GM19372 (cell line): ENCODE measurements around the gene ANKRD33.

Source experiments
- ATAC-seq: cut with Tn5 transposase; IDR thresholded peaks from one replicate; pipeline ENCODE4 v1.9.1; 2021; ENCODE audit warnings: mild to moderate bottlenecking, low read depth, moderate library complexity; ENCODE audit not compliant: unreplicated experiment

ANKRD33 gene, protein sequence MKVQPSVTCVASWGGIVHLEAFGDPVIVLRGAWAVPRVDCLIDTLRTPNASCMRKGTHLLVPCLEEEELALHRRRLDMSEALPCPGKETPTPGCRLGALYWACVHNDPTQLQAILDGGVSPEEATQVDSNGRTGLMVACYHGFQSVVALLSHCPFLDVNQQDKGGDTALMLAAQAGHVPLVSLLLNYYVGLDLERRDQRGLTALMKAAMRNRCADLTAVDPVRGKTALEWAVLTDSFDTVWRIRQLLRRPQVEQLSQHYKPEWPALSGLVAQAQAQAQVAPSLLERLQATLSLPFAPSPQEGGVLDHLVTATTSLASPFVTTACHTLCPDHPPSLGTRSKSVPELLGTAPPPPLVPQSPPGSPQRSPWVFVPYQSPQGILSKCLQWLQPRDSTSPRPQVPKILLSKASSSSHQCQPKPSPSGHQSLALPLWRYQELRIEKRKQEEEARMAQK

DNA sequence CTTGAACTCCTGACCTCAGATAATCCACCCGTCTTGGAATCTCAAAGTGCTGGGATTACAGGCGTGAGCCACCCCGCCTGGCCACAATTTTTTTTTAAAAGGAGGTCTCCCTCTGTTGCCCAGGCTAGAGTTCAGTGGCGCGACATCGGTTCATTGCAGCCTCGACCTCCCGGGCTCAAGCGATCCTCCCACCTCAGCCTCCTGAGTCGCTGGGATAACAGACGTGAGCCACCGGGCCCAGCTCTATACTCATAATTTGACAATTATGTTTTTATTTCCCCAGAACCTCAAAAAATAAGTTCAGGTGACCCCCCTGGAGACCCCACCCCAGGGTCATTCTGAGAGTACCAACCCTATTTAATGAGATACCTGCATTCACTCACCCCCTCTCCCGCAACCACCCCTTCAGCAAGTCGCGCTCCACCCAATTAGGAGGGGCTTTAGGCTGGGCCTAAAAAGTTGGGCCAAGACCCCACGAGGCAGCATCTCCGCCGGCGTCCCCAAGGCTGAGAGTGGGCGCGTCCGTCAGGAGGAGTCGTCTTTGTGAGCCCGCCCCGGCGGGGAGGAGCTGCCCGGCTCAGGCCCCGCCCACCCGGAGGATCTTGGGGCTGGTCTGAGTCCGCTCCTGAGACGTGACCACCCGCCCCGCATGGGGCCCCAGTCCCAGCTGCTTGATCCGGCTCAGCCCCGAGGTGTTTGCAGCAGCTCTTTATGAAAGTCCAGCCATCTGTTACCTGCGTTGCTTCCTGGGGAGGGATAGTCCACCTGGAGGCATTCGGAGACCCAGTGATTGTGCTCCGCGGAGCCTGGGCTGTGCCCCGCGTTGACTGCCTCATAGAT, at the start of gene ANKRD33:
Gene ANKRD33 (plus strand): TSS at position 628 of the 840 bp plus-strand sequence. CDS start 84 bp downstream, at position 712.
- ATAC-seq, result no peak

DNA sequence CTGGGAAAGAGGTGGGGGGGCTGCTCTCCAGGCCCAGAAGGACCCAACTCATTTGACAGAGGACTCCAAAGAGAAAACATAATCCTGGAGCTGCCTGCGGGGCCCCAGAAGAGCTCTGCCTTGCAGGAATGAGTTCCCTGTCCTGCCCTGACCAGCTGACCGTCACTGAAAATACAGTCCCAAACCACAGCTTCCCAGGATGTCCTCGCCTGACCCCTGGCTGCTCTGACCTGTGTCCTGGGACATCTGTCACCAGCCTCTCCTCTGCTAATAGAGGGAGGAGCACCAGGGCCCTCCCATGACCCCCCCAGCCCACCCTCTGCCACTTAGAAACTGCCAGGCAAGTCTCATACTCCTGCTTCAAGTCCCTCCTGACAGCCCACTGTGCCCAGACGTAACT, 49.1 kb upstream of the ANKRD33 start:
- ATAC-seq, result no peak

DNA sequence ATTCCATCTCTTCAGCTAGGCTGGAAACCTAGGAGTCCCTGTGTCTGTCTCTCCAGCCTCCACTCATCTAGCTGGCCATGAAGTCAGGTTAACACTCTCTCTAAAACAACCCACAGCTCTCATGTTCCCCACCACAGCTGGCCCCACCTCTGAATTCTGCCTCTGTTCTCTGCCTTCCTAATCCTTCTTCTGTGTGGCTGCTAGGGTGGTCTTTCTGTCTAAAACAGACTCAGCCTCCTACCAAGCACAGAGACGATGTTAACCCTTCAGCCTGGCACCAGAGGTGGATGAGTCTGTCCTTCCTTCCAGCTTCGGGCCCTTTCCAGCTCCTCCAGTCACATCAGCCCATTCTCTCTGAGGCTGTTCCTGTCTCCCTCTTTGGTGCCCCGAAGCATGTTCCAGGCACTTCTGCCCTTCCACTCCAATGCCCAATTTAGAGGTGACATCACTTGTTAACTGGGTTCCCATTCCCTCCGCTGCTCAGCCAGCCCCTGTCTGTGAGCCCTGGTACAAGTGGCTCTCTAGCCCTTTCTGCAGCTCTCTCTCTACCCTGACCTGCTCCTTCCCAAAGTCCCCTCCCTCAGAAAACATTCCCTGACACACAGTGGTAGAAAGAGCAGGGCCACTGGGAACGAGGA, 48.5 kb upstream of the ANKRD33 start:
- no peak for ATAC-seq

DNA sequence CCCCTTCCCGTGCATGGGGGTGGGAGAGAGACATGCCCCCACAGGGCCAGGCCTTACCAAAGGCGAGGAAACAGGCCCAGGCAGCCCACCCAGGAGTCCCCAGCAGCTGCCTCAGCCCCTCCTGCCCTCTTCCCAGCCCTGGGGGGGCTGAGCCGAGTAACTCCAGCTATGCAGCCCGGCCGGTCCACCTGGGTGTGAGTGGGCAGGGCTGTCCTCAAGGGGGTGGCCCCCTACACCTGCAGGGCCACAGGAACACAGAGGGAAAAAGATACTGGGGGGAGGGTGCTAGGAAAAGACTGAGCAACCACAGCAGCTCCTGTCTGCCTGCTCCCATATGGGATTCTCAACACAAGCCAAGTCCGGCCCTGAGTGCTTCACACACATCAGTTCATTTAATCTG, 46.9 kb upstream of the ANKRD33 start:
- no peak for ATAC-seq

DNA sequence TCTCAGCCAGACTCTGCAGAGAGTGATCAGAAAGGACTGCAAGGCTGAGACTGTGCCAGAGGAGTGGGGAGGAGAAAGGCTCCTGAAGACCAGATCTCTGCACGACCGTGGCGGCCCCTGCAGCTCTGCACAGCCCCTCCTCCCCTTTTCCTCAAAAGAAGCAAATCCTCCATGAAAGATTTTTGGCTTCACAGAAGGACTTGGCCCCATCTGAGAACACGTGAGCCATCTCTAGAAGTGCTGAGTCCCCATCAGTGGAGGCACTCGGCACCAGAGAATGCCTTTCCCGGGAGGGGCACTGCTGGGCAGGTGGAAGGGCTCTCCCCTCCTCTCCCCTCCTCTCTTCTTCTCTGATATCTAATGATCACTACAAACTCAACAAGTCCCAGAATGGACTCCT, 46.2 kb upstream of the ANKRD33 start:
- no peak for ATAC-seq

DNA sequence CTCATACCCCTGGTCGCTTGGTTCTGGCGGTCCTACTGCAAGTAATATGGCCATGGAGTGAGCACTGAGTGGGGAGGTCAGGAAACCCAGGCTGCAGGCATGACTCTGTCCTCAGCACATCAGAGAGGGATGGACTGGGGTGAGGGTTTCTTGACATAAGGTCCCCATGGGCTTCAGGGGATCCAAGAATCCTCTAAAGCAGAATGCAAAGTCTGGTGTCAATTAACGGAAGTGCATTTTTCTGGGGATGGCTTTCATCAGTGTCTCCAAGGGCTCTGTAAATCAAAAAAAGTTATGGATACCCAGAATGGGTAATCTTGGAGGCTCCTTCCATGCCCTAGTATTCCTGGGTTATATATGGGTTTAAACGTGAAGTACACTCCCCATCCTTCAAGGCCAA, 43.0 kb upstream of the ANKRD33 start:
- ATAC-seq, result no peak

DNA sequence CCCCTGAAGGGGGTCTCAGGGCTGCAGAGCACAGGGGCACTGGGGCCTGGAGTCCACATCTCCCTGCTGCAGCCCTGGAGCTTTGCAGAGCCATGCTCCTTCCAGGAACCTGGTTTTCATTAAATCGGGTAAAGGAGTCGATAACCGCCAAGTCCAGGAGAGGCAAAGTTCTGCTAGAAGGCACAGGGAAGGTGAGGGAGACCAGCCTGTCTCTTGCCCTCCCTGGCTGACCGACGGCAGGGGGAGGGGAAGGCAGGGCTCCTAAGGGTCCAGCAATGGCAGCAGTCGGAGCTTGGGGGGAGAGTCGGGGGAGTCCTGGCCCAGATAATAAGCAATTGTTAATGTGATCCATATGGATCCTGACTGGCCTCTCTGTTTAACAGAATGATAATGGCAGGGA, 42.4 kb upstream of the ANKRD33 start:
- ATAC-seq, result no peak

DNA sequence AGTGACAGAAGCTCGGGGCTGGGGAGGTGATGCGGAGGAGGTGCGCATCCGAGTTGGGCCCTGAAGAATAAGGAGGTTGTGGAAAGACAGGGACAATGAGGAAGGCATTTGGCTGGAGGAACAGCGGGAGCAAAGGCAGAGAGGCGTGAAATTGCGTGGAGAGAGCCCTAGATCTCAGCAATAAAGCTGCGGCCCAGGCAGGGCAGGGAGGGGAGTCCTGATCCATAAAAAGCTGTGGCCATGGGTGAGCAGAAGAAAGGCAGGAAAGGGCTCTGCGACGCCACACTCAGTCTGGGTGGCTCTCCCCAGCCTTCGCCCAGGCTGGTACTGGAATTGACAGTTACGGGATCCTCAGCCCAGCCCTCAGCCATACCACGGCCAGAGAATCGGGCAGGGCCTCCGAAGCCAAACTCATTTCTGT, 41.6 kb upstream of the ANKRD33 start:
- no peak for ATAC-seq

DNA sequence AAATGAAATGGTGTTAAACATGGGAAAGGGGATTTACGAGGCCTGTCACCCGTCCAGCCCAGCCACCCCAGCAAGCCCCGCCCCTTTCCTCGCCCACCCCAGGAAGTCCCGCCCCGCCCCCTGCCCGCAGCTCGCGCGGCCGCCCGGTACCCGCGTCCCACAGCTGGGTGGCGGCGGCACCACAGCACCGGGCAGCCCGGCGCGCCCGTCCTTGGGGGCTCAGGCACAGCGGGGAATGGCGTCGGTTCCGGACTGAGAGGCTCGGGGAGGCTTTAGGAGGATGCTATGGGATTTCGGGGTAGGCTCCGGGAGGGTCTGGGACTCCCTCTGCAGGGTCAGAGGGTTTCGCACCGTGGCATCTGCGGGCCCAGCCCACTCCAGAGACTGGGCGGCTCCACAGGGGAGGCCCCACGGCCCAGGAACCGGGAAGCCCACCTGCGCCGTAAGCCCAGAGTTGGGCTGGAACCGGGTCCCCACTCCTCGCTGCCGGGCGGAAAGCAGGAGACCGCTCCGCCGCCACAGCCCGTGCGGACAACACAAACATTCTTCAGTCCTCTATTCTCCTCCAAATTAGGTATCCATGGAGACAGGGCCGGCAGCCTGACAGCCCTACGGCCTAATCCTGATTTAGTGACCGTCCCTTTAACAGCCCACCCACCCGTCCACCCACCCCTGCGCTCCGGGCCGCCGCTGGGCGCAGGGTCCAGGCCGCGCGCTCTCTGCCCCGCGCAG, 40.8 kb upstream of the ANKRD33 start:
- ATAC-seq, result no peak

DNA sequence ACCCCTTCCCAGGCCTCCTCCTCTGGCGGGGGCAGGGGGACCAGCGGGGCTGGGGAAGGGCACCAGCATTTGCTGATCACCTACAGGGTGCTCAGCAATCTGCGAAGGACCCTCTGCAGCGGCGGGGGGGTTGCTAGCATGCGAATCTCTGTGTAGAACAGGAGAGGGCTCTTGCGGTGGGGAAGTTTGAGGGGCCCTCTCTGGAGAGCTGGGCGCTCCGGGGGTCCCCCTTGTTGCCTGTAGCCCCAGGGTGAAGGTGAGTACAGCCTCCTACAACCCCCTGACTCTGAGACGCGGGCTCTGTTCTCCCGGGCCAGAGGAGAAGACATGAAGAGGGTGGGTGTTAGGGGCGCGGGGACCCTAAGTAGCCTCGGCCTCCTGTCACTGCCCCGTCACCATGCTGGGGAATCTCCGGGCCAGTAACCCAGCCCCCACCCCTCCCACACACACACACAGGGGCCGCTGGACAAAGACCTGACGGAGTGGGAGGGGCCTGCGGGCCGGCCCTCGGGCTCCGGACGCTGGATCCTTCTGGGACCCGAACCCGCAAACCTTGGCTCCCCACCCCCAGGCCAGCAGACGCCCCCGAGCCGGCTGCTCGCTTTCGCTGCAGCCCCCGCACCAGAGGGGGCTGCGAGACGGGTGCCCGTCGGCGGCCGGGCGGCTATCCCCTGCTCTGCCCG, 40.1 kb upstream of the ANKRD33 start:
- no peak for ATAC-seq

DNA sequence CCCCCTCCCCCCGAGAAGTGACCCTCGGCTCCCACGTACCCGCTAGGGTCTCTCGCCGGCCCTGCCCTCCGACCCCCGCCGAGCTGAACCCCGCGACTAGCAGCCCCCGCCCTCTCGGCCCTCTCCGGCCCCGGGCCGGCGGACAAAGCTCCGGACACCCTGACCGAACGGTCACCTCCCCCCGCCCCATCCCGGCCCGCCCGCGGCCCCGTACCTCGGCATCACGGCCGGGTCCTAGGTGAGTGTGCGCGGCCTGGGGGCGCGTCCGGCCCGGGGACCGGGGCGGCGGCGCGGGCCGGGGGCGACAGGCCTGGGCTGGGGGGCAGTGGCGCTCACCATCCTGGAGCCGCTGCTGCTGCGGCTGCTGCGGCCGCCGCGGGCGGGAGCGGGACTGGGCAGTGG, 39.6 kb upstream of the ANKRD33 start, which contains the start of gene FIGNL2:
Gene FIGNL2 (minus strand): TSS at position 393 of the 402 bp plus-strand sequence. CDS start 26,305 bp downstream, outside the sequence.
- ATAC-seq, result no peak

DNA sequence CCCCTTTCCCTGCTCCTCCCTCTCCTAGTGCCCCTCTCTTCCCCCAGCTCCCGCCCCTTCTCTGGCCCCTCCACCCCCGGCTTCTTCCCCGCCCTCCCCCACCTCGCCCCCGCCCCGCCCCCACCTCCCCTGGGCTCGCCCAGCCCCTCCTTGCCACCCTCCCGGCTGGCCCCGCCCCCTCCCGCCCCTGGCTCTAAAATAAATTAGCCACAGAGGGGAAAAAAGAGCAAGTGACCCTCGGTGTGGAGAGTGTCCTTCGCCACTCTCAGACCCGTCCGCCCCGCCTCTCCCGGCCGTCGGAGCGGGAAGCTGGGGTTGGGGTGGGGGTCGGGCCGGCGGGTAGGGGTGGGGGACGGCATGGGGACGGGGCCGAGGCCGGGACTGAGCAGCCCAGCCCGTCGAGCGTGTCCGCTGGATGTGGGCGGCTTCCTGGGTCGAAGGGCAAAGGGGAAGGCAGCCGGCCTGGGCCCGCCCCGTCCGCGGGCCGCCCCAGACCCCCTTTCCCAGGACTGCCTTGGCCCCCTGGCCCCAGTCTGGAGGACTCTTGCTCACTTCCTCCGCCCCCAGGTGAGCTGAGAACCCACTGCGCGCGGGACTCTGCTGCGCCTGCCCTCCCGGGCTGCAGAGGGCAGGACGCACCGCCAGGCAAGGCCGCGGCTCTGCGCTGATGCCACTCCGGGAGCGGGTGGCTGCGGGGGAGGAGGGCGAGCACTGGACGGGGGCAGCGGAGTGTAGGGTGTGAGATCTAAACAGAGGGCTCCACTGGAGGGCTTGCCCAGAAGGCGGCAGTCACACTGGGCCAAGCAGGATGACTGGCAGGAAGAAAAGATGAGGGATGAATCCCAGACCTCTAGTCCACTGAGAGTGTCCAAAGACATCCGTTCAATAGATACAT, 38.8 kb upstream of the ANKRD33 start:
- ATAC-seq, result no peak

DNA sequence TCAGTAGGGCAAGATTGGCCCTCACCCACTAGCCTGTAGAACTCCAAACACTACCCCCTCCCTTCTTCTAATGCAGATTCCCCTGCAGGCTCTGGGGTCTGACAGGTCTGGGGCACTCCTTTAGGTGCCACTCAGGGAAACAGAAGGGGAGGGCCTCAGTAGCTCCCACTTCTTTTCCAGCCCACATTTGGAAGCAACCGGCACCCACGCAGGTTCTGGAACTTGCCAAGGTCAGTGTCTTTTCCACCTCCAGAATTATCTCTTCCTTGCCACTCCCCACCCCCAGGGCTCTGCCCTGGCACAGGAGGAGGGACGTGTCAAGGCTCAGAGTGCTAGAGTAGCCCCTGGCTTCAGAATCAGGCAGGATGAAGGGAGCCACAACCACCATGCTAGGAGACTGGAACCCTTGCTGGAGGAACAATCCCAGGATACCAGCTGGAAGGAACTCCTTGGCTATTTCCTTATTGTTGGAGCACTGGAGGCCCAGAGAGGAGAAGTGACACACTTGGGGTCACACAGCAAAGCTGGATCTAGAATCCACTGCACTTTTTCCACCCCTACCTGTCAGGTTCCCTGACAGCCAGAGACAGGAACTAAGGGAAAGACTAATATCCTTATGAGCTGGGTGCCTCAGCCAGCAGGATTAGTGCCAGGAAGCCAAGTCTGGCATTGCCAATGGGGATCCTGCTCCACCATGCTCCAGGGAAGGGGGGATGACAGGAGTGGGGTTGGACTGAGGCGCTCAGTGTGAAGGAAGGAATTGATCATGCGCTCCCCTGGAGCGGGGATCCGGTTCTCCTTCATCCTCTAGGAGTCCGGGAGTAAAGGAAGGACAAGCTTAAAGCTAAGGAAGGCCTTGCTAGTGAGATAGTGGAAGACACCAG, 37.6 kb upstream of the ANKRD33 start:
- no peak for ATAC-seq

DNA sequence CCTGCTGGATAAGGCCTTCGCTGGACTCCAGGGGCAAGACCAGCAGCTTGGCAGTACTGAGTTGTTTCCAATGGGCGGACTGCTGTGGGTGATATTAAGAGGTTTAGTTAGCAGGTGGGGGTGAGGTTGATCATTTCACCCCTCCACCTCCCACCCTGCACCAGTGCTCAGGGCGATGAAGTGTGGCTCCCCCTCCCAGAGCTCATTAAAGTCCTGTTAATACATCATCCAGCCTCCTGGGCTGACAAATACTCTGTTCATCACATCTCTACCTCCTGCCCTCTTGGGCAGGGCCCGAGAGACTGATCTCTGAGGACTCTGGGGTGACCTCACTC, 37.0 kb upstream of the ANKRD33 start:
- ATAC-seq, result no peak

DNA sequence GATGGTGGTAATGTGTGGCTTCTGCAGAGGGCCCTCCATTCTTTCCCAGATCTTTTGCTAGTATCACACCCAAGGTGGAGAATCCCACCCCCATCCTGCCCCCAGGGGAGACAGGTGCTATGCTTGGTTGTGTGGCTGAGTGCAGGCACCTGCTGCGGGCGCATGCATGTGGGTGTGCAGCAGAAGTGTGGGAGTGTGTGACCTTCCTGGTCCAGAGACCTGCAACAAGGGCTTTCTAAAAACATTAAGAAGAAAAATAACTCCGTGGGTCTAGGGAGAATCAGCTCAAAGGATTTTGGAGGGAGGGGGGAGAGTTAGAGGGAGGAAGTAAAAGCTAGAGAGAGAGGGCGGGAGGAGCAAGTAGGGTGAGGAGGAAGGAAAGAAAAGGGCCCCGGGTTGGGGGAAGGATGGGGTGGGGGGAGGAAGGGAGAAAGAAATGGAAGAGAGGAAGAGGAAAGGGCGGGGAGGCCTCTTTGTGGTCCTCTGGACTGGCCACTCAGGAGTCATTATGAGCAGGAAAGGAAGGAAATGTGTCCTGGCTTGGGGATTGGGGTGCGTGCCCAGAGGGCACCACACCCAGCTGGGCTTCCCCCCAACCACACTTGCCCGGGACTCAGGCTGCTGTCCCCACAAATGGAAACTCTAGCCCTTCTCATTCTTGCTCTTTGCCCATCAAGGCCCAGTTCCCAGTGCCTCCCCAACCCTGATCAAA, 36.3 kb upstream of the ANKRD33 start:
- no peak for ATAC-seq

DNA sequence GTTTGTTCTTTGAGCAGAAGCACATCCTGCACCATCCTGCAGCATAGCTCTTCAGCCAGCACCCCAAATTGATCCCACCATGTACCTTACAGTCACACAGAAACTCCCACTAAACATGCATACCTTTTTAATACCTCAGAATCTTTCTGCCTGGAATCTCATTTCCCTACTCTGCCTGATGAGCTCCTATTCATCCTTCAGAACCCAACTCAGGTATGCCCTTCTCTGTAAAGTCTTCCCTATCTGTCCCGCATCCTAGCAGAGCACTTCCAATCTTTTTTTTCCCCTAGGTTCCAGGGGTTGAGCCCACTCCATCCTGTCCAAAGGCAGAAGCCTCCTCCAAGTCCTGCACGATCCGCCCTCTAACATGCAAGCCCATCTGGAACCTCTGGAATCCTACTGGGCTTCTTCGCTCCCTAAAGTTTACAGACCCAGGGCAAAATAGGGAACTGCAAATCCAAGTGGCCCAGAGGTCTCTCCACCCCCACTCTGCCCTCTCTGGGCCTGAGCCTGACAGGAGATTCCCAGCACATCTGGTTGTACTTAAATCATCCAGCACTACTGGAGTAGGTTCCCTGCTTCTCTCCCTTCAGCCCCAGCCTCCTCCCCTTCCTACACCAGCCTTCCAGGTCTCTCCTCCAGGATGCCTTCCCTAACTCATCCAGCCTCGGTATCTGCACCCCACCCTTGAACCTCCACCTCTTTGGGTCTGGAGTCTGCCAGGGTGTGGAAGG, 35.3 kb upstream of the ANKRD33 start:
- no peak for ATAC-seq
